ENCODE data around the gene APRT. TPM values are rescaled to one million over a fixed set of nuclear protein-coding genes. Genes with fewer than 3 reads are reported as not detected.
A peak's percentile ranks its signal among the peaks of the same experiment; 100 is the strongest.

Gene APRT
- total RNA-seq, 2 donors from 2014 or later: 165 to 211 TPM

GRCh38 chr16:88759976-88760350 is 51.8 kb downstream of the APRT start:
- peak overlapping the region; percentile 87 to 95 for H3K27ac ChIP-seq

More at GRCh38 chr16:88759976-88760350, 51.8 kb downstream of the APRT start:
- no peak for DNase-seq (ENCODE audit: low spot score)
- TF ChIP-seq CTCF (IDR thresholded peaks at IDR 0.05) (no peak), POLR2A (IDR thresholded peaks at IDR 0.05) (no peak), POLR2AphosphoS5 (IDR thresholded peaks at IDR 0.05) (no peak)
- no peaks in the 10 kb centered on the region for H3K9me3 ChIP-seq
- no peaks in the 10 kb centered on the region for H3K36me3 ChIP-seq
- WGBS: 87% methylated on average over 17 of the region's 22 CpGs
- H3K27me3 ChIP-seq (replicated peaks; ENCODE audit: insufficient read depth): no peaks in the 10 kb centered on the region
- H3K4me1 ChIP-seq (replicated peaks): peaks cover 61% of the 10 kb centered on the region
- H3K4me3 ChIP-seq: no peak overlapping the region
- intact Hi-C loops (cut with DNase I): no loop called here

Other genes starting within 250 kb of the APRT start
- 10 to 100 TPM; 26.7 to 50.7 TPM for gene ZC3H18, start 241.5 kb downstream of the APRT start, total RNA-seq
- under 1 TPM in 1 of 2 donors, not detected in 1; 0.97 TPM for gene IL17C, start 173.4 kb downstream of the APRT start, total RNA-seq
- 100 to 1,000 TPM in 1 of 2 donors, 10 to 100 TPM in 1; 86.0 to 155 TPM for gene CYBA, start 160.9 kb downstream of the APRT start, total RNA-seq
- 10 to 100 TPM; 34.7 to 40.0 TPM for gene MVD, start 148.8 kb downstream of the APRT start, total RNA-seq
- gene SNAI3, start 125.4 kb downstream of the APRT start, total RNA-seq: 1 to 10 TPM in 1 of 2 donors, under 1 TPM in 1; 0.46 to 2.8 TPM
- gene RNF166, start 105.5 kb downstream of the APRT start, total RNA-seq: 10 to 100 TPM; 11.6 to 30.3 TPM
- 10 to 100 TPM; 15.0 to 19.1 TPM for gene CTU2, start 105.4 kb downstream of the APRT start, total RNA-seq
- 100 to 1,000 TPM; 156 to 202 TPM for gene PIEZO1, start 26.7 kb downstream of the APRT start, total RNA-seq
- gene CDT1, start 8.1 kb downstream of the APRT start, total RNA-seq: 1 to 10 TPM; 4.3 to 7.6 TPM
- gene GALNS, start 45.0 kb upstream of the APRT start, total RNA-seq: 10 to 100 TPM; 20.4 to 75.1 TPM
- gene TRAPPC2L, start 45.2 kb upstream of the APRT start, total RNA-seq: 10 to 100 TPM; 23.7 to 38.9 TPM
- 1 to 10 TPM in 1 of 2 donors, not detected in 1; 4.1 TPM for gene PABPN1L, start 54.7 kb upstream of the APRT start, total RNA-seq
- 1 to 10 TPM; 4.5 to 8.7 TPM for gene CBFA2T3, start 165.3 kb upstream of the APRT start, total RNA-seq

Data from prostate gland (tissue), 2 donors.